ENCODE measurements around the gene SEMA6A. TPM values are rescaled to one million over a fixed set of nuclear protein-coding genes. Genes with fewer than 3 reads are reported as not detected.

Gene SEMA6A
- total RNA-seq, 1 donor = under 0.01 TPM

GRCh38 chr5:116454417-116454927 lies 120.2 kb downstream of the SEMA6A start:
- DNase-seq (ENCODE audit: insufficient read length, low spot score, missing footprints) = no peak
- Histone ChIP-seq H3K36me3 (ENCODE audit: insufficient read depth, low read length) (no peaks in the 10 kb centered on the region), H3K27ac (ENCODE audit: low read depth, low read length) (peak overlapping the region; percentile 36)

GRCh38 chr5:116453988-116454411 lies 120.6 kb downstream of the SEMA6A start:
- peak overlapping the region; percentile 64 for H3K4me3 ChIP-seq (ENCODE audit: insufficient read depth, low read length)
- no peaks in the 10 kb centered on the region for H3K79me2 ChIP-seq (ENCODE audit: insufficient read depth, low read length)
- DNase-seq (ENCODE audit: insufficient read length, low spot score, missing footprints) = no peak
- H3K4me1 ChIP-seq (ENCODE audit: insufficient read depth, low read length) = peaks cover 19% of the 10 kb centered on the region
- H2AFZ ChIP-seq (ENCODE audit: low read length) = peak overlapping the region; percentile 57
- peak overlapping the region; percentile 86 for H3K4me2 ChIP-seq (ENCODE audit: insufficient read depth, low read length)
- H3K27ac ChIP-seq (ENCODE audit: low read depth, low read length) = peak overlapping the region; percentile 36
- H3K27me3 ChIP-seq (ENCODE audit: insufficient read depth, low read length) = no peaks in the 10 kb centered on the region
- H3K36me3 ChIP-seq (ENCODE audit: insufficient read depth, low read length) = no peaks in the 10 kb centered on the region
- no peaks in the 10 kb centered on the region for H3K9me3 ChIP-seq (ENCODE audit: low read depth, low read length)
- TF ChIP-seq CTCF (IDR thresholded peaks at IDR 0.05; ENCODE audit: extremely low read depth, low read depth, low read length) = no peak
- no peaks in the 10 kb centered on the region for H4K20me1 ChIP-seq (ENCODE audit: insufficient read depth, low read length)

More at GRCh38 chr5:116454417-116454927, 120.2 kb downstream of the SEMA6A start:
- H2AFZ ChIP-seq (ENCODE audit: low read length) = peak overlapping the region; percentile 57
- no peaks in the 10 kb centered on the region for H4K20me1 ChIP-seq (ENCODE audit: insufficient read depth, low read length)
- H3K4me2 ChIP-seq (ENCODE audit: insufficient read depth, low read length) = peak overlapping the region; percentile 86
- no peaks in the 10 kb centered on the region for H3K27me3 ChIP-seq (ENCODE audit: insufficient read depth, low read length)
- no peaks in the 10 kb centered on the region for H3K9me3 ChIP-seq (ENCODE audit: low read depth, low read length)
- peaks cover 19% of the 10 kb centered on the region for H3K4me1 ChIP-seq (ENCODE audit: insufficient read depth, low read length)
- peak overlapping the region; percentile 64 for H3K4me3 ChIP-seq (ENCODE audit: insufficient read depth, low read length)
- TF ChIP-seq CTCF (IDR thresholded peaks at IDR 0.05; ENCODE audit: extremely low read depth, low read depth, low read length) = no peak
- no peaks in the 10 kb centered on the region for H3K79me2 ChIP-seq (ENCODE audit: insufficient read depth, low read length)

DNA sequence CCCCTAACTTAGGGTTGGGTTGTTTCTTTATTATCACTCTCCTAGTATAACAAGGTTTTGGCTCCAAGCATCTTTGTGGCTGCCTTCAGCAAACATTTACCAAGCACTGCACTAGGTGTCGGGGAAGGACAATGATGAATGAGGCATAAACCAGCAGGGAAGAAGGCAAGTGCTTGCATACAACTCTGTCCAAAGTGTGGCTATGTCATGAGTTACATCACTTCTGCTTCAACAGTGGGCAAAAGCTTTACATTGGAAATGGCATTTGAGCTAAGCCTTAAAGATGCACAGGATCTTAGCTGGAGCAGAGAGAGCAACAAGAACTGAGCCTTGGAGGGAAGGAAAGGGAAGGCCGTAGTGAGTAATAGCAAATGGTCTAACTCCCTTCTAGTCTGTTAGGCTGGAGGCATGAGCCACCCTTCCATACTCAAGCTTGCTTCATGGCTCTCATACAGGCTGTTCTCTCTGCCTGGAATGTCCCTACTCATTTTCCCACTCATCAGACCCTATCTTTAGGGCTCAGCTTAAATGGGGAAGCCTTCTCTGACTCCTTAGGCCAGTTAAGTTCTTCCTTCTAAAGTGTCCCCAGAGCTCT lies 121.8 kb downstream of the SEMA6A start:
- no peak overlapping the region for H2AFZ ChIP-seq (ENCODE audit: low read length)
- H3K9me3 ChIP-seq (ENCODE audit: low read depth, low read length) = no peaks in the 10 kb centered on the region
- H3K27ac ChIP-seq (ENCODE audit: low read depth, low read length) = no peak overlapping the region
- TF ChIP-seq CTCF (IDR thresholded peaks at IDR 0.05; ENCODE audit: extremely low read depth, low read depth, low read length) = no peak
- H3K27me3 ChIP-seq (ENCODE audit: insufficient read depth, low read length) = no peaks in the 10 kb centered on the region
- no peaks in the 10 kb centered on the region for H4K20me1 ChIP-seq (ENCODE audit: insufficient read depth, low read length)
- DNase-seq (ENCODE audit: insufficient read length, low spot score, missing footprints) = no peak
- no peaks in the 10 kb centered on the region for H3K79me2 ChIP-seq (ENCODE audit: insufficient read depth, low read length)
- H3K4me2 ChIP-seq (ENCODE audit: insufficient read depth, low read length) = no peak overlapping the region
- H3K4me1 ChIP-seq (ENCODE audit: insufficient read depth, low read length) = peaks cover 19% of the 10 kb centered on the region
- no peak overlapping the region for H3K4me3 ChIP-seq (ENCODE audit: insufficient read depth, low read length)
- H3K36me3 ChIP-seq (ENCODE audit: insufficient read depth, low read length) = no peaks in the 10 kb centered on the region

- Histone ChIP-seq H2AFZ (ENCODE audit: low read length) (no peak overlapping the region), H3K9me3 (ENCODE audit: low read depth, low read length) (no peaks in the 10 kb centered on the region), H3K4me3 (ENCODE audit: insufficient read depth, low read length) (no peak overlapping the region), H4K20me1 (ENCODE audit: insufficient read depth, low read length) (no peaks in the 10 kb centered on the region), H3K27ac (ENCODE audit: low read depth, low read length) (no peak overlapping the region), H3K27me3 (ENCODE audit: insufficient read depth, low read length) (no peaks in the 10 kb centered on the region), H3K4me2 (ENCODE audit: insufficient read depth, low read length) (no peak overlapping the region), H3K79me2 (ENCODE audit: insufficient read depth, low read length) (no peaks in the 10 kb centered on the region), H3K4me1 (ENCODE audit: insufficient read depth, low read length) (peaks cover 19% of the 10 kb centered on the region), H3K36me3 (ENCODE audit: insufficient read depth, low read length) (no peaks in the 10 kb centered on the region)
- no peak for DNase-seq (ENCODE audit: insufficient read length, low spot score, missing footprints)
- TF ChIP-seq CTCF (IDR thresholded peaks at IDR 0.05; ENCODE audit: extremely low read depth, low read depth, low read length) = no peak
These were observed 122.6 kb downstream of the SEMA6A start for GRCh38 chr5:116451905-116452450.

Data from osteoblast (primary cell).